ENCODE measurements around the gene PPARD. TPM values are rescaled to one million over a fixed set of nuclear protein-coding genes. Genes with fewer than 3 reads are reported as not detected.

The PPARD gene
- total and polyA plus RNA-seq, 2 donors (not counting 1 experiment from before 2014, with no cell fraction given): 14.8 to 16.3 TPM

GRCh38 chr6:35357677-35358076 is 15.3 kb downstream of the PPARD start:
- no peak overlapping the region for H3K27ac ChIP-seq (ENCODE audit: insufficient read depth, low read length)
- TF ChIP-seq CTCF (conservative IDR thresholded peaks at IDR 0.05 in 1 of 2, IDR thresholded peaks at IDR 0.05 in 1 of 2; ENCODE audit: low read depth in 1 of 2, low read length in 2 of 2) (no peak), EZH2 (IDR thresholded peaks at IDR 0.05; ENCODE audit: low read length, missing control alignments) (no peak)
- no peak for DNase-seq (ENCODE audit: low read depth in 2 of 2)
- no peak overlapping the region for H3K4me3 ChIP-seq (replicated peaks in 1 of 4; ENCODE audit: control extremely low read depth in 1 of 4, insufficient read depth in 1 of 4, low read depth in 3 of 4, low read length in 4 of 4)
- peaks cover 28% of the 10 kb centered on the region for H3K79me2 ChIP-seq (ENCODE audit: control insufficient read depth, insufficient read depth, low read length)
- H4K20me1 ChIP-seq (ENCODE audit: control insufficient read depth, extremely low read depth, insufficient read depth, low read length): no peaks in the 10 kb centered on the region
- no peaks in the 10 kb centered on the region for H3K27me3 ChIP-seq (ENCODE audit: control insufficient read depth, insufficient read depth, low read length)
- H3K4me2 ChIP-seq (ENCODE audit: extremely low read depth, insufficient read depth, low read length): no peak overlapping the region
- H3K9me3 ChIP-seq (ENCODE audit: control insufficient read depth, insufficient read depth, low read depth, low read length): no peaks in the 10 kb centered on the region
- peaks cover 7% of the 10 kb centered on the region for H3K36me3 ChIP-seq (ENCODE audit: control insufficient read depth, insufficient read depth, low read length)
- H3K4me1 ChIP-seq (ENCODE audit: control insufficient read depth, extremely low read depth, insufficient read depth, low read length): peaks cover 6% of the 10 kb centered on the region
- H2AFZ ChIP-seq (ENCODE audit: low read length): no peak overlapping the region
- no peak overlapping the region for H3K9ac ChIP-seq (ENCODE audit: insufficient read depth, low read length)

DNA sequence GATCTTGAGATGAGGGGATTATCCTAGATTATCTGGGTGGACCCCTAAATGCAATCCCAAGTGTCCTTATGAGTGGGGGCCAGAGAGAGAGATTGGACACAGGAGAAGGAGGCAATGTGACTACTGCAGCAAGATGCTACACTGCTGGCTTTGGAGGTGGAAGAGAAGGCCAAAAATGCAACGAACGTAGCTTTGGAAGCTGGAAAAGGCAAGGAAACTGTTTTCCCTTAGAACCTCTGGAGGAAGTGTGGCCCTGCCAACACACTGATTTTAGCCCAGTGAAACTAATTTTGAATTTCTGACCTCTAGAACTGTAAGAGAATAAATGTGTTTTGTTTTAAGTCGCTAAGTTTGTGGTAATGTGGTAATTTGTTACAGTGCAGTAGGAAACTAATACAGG is 15.7 kb downstream of the PPARD start:
- H3K4me2 ChIP-seq (ENCODE audit: extremely low read depth, insufficient read depth, low read length): no peak overlapping the region
- no peak overlapping the region for H3K9ac ChIP-seq (ENCODE audit: insufficient read depth, low read length)
- no peak overlapping the region for H3K4me3 ChIP-seq (replicated peaks in 1 of 4; ENCODE audit: control extremely low read depth in 1 of 4, insufficient read depth in 1 of 4, low read depth in 3 of 4, low read length in 4 of 4)
- DNase-seq (ENCODE audit: low read depth in 2 of 2): no peak
- H2AFZ ChIP-seq (ENCODE audit: low read length): no peak overlapping the region
- H3K36me3 ChIP-seq (ENCODE audit: control insufficient read depth, insufficient read depth, low read length): peaks cover 6% of the 10 kb centered on the region
- no peaks in the 10 kb centered on the region for H3K27me3 ChIP-seq (ENCODE audit: control insufficient read depth, insufficient read depth, low read length)
- no peaks in the 10 kb centered on the region for H4K20me1 ChIP-seq (ENCODE audit: control insufficient read depth, extremely low read depth, insufficient read depth, low read length)
- H3K27ac ChIP-seq (ENCODE audit: insufficient read depth, low read length): no peak overlapping the region
- TF ChIP-seq EZH2 (IDR thresholded peaks at IDR 0.05; ENCODE audit: low read length, missing control alignments): no peak
- no peak for TF ChIP-seq CTCF (conservative IDR thresholded peaks at IDR 0.05 in 1 of 2, IDR thresholded peaks at IDR 0.05 in 1 of 2; ENCODE audit: low read depth in 1 of 2, low read length in 2 of 2)
- no peaks in the 10 kb centered on the region for H3K9me3 ChIP-seq (ENCODE audit: control insufficient read depth, insufficient read depth, low read depth, low read length)
- peaks cover 6% of the 10 kb centered on the region for H3K4me1 ChIP-seq (ENCODE audit: control insufficient read depth, extremely low read depth, insufficient read depth, low read length)
- peaks cover 27% of the 10 kb centered on the region for H3K79me2 ChIP-seq (ENCODE audit: control insufficient read depth, insufficient read depth, low read length)

DNA sequence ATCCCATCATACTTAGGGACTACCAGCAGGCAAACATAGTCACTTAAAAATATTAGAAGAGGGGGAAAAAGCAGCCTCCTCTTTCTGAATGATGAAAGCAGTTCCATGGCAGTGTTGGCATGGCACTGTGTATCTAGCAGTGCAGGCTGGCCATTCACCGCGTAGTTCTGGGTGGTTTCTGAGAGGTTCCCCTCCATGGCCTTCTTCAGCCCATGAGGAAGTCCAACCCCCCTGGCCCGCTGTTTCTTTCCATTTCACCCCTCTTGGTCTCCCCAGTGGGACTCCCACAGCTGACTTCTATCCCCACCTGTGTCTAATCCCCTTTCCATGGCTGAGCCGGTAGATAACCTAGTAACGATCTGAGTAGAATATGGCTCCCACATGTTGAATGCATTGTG is 17.0 kb downstream of the PPARD start:
- Histone ChIP-seq H3K9me3 (ENCODE audit: control insufficient read depth, insufficient read depth, low read depth, low read length) (no peaks in the 10 kb centered on the region), H2AFZ (ENCODE audit: low read length) (no peak overlapping the region), H3K4me1 (ENCODE audit: control insufficient read depth, extremely low read depth, insufficient read depth, low read length) (peaks cover 6% of the 10 kb centered on the region), H3K27me3 (ENCODE audit: control insufficient read depth, insufficient read depth, low read length) (no peaks in the 10 kb centered on the region), H3K79me2 (ENCODE audit: control insufficient read depth, insufficient read depth, low read length) (peaks cover 30% of the 10 kb centered on the region), H4K20me1 (ENCODE audit: control insufficient read depth, extremely low read depth, insufficient read depth, low read length) (no peaks in the 10 kb centered on the region), H3K4me2 (ENCODE audit: extremely low read depth, insufficient read depth, low read length) (no peak overlapping the region), H3K9ac (ENCODE audit: insufficient read depth, low read length) (no peak overlapping the region), H3K36me3 (ENCODE audit: control insufficient read depth, insufficient read depth, low read length) (peaks cover 6% of the 10 kb centered on the region), H3K4me3 (replicated peaks in 1 of 4; ENCODE audit: control extremely low read depth in 1 of 4, insufficient read depth in 1 of 4, low read depth in 3 of 4, low read length in 4 of 4) (no peak overlapping the region), H3K27ac (ENCODE audit: insufficient read depth, low read length) (no peak overlapping the region)
- no peak for DNase-seq (ENCODE audit: low read depth in 2 of 2)
- TF ChIP-seq CTCF (conservative IDR thresholded peaks at IDR 0.05 in 1 of 2, IDR thresholded peaks at IDR 0.05 in 1 of 2; ENCODE audit: low read depth in 1 of 2, low read length in 2 of 2) (no peak), EZH2 (IDR thresholded peaks at IDR 0.05; ENCODE audit: low read length, missing control alignments) (no peak)
